OCI-LY1 (cell line): ENCODE data around the gene KPNB1.

Source experiments
- EZH2 ChIP-seq: fragments of 200-600 bp; sonication (generic), shearing (Covaris generic); IDR thresholded peaks from 2 replicates; pipeline ENCODE4 v1.8.0; 2017; ENCODE audit warnings: borderline replicate concordance, mixed run types, mild to moderate bottlenecking, antibody characterized with exemption, low read length, moderate library complexity, mixed read lengths
- TF ChIP-seq, protein P1 (sequence below): fragments of 200-600 bp; sonication (generic), shearing (Covaris generic); IDR thresholded peaks from 2 replicates; pipeline ENCODE4 v1.5.1; 2017; ENCODE audit warnings: mild to moderate bottlenecking, antibody characterized with exemption, low read length, moderate library complexity, mixed read lengths

DNA sequence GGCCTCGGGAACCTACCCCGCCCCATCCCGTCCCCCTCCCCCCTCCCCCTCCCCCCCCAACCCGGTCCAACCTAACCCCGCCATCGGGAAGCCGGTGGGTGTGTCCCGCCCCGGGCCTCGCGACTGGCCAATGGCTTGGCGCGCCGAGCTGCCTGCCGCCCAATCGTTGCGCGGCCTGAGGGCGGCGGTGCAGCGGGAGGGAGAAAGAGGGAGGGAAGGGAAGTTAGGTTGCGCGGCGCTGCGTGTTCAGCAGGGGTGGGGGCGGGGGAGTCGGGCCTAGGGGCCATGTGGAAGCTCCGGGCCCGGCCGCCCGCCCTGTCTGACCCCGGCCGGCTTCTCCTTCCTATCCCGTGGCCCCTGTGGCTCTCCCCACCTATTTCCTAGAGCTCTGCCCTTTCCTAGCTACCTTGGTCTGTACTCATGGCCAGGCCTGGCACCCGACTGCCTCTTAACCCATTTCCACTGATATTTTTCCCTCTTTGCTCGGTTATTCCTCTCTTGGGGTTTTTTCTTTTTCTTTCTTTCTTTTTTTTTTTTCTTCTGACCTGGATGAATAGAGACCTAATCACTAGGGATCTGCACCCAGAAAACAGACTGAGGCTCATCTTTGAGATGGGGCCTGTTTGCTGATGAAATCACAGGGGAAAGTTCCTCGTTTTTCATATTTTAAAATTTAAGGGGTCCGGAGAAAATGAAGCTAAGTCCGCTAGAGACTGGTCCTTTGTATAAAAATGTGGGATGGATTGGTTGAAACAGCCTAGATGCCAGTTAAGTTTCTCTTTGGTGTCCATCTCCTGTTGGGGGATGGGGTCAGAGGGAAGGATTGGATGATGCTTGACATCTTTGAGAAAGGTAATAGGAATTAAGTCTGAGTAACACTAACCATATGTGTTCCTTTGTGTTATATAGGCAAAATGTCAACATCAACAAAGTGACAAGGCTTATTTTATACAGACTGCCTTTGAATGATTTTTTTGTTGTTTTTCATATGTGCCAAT lies 1.1 kb downstream of the KPNB1 start:
- TF ChIP-seq, protein P1, sequence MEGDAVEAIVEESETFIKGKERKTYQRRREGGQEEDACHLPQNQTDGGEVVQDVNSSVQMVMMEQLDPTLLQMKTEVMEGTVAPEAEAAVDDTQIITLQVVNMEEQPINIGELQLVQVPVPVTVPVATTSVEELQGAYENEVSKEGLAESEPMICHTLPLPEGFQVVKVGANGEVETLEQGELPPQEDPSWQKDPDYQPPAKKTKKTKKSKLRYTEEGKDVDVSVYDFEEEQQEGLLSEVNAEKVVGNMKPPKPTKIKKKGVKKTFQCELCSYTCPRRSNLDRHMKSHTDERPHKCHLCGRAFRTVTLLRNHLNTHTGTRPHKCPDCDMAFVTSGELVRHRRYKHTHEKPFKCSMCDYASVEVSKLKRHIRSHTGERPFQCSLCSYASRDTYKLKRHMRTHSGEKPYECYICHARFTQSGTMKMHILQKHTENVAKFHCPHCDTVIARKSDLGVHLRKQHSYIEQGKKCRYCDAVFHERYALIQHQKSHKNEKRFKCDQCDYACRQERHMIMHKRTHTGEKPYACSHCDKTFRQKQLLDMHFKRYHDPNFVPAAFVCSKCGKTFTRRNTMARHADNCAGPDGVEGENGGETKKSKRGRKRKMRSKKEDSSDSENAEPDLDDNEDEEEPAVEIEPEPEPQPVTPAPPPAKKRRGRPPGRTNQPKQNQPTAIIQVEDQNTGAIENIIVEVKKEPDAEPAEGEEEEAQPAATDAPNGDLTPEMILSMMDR: no peak
- no peak for TF ChIP-seq EZH2
